Measurements from ENCODE around the gene SMIM31.

DNA sequence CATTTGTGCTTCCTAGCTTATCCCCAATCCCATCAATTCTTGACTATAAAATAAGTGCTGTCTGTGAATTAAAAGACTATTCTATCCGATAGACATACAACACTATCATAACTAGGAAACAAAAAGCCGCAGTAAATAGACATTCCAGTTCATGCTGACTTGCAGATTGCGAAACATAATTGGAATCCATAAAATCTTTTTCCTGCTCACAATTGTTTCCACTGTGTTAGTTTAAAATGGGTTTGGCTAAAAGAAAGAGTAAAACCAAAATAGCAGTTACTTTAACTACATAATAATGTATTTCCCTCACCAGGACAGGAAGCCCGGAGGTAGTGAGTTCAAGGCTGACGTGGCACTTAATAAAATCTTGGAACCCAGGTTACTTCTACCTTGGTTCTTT lies 17.2 kb downstream of the SMIM31 start:
- TF ChIP-seq, protein P1, sequence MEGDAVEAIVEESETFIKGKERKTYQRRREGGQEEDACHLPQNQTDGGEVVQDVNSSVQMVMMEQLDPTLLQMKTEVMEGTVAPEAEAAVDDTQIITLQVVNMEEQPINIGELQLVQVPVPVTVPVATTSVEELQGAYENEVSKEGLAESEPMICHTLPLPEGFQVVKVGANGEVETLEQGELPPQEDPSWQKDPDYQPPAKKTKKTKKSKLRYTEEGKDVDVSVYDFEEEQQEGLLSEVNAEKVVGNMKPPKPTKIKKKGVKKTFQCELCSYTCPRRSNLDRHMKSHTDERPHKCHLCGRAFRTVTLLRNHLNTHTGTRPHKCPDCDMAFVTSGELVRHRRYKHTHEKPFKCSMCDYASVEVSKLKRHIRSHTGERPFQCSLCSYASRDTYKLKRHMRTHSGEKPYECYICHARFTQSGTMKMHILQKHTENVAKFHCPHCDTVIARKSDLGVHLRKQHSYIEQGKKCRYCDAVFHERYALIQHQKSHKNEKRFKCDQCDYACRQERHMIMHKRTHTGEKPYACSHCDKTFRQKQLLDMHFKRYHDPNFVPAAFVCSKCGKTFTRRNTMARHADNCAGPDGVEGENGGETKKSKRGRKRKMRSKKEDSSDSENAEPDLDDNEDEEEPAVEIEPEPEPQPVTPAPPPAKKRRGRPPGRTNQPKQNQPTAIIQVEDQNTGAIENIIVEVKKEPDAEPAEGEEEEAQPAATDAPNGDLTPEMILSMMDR (conservative IDR thresholded peaks at IDR 0.05), result no peak
- no peak for TF ChIP-seq EZH2 (IDR thresholded peaks at IDR 0.05; ENCODE audit: low read depth)
